ENCODE data around the gene POU5F1.

DNA sequence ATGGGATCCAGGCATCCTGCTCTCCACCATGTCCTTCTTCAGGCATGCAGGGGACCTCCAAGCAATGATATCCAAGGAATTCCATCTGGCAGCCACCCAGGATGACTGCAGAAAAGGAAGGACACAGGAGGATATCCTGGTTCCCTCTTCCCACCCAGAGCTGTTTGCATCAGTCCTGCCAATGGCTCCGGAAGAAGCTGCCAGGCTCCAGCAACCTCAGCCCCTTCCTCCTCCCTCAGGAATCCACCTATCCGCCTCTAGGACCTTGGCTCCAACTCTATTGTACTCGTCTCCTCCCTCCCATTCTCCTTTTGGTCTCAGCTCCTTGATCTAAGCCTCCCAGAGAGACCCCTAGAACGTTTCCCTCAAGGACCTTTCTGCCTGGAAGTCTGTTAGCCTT is 30.9 kb downstream of the POU5F1 start:
- TF ChIP-seq EP300 (IDR thresholded peaks at IDR 0.05) (no peak), POLR2A (IDR thresholded peaks at IDR 0.05) (no peak)
- TF ChIP-seq, protein P1, sequence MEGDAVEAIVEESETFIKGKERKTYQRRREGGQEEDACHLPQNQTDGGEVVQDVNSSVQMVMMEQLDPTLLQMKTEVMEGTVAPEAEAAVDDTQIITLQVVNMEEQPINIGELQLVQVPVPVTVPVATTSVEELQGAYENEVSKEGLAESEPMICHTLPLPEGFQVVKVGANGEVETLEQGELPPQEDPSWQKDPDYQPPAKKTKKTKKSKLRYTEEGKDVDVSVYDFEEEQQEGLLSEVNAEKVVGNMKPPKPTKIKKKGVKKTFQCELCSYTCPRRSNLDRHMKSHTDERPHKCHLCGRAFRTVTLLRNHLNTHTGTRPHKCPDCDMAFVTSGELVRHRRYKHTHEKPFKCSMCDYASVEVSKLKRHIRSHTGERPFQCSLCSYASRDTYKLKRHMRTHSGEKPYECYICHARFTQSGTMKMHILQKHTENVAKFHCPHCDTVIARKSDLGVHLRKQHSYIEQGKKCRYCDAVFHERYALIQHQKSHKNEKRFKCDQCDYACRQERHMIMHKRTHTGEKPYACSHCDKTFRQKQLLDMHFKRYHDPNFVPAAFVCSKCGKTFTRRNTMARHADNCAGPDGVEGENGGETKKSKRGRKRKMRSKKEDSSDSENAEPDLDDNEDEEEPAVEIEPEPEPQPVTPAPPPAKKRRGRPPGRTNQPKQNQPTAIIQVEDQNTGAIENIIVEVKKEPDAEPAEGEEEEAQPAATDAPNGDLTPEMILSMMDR (IDR thresholded peaks at IDR 0.05) = no peak

Data from tibial nerve (tissue), 4 donors.